Activated CD4-positive, alpha-beta T cell treated with anti-CD3 and anti-CD28 coated beads for 48 hours (primary cell): Measurements from ENCODE around the gene ROBO3.

Experiments used
- DNase-seq: peaks from one replicate; pipeline ENCODE4 v3.0.0-alpha.2; 2020

Gene ROBO3

DNA sequence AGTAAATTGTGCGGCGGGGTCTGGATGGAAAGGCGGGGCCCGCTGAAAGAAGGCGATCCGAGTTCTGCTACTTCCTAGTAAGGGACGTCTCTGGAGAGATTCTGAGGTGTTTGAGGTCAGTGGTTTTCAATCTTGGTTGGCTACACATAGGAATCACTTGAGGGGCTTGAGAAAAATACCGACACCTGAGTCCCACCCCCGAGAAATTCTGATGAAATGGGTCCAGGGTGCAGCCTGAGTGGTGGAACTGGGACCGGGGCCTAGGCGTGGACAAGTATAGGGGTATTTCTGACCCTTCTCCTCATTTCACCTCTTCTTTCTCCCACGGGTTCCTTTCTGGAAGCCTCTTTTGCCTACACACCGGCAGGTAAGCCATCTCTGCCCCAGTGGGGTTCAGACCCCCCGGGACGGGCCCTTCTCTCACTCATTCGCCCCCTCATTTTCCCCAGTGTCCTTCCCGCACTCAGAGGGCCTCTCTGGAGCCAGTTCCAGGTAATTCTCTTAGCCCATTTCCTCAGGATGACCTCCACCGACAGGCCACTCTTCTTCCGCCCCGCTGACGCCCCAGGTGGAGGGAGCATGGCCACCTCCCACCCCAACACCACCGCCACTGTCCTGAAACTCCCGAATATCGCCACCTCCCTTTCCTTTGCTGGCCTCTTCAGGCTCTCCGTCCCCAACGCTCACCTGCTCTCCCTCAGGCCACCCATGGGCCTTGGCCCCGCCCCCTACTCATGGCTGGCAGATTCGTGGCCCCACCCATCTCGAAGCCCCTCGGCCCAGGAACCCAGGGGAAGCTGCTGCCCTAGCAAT is 11.8 kb downstream of the ROBO3 start:
- DNase-seq: no peak

DNA sequence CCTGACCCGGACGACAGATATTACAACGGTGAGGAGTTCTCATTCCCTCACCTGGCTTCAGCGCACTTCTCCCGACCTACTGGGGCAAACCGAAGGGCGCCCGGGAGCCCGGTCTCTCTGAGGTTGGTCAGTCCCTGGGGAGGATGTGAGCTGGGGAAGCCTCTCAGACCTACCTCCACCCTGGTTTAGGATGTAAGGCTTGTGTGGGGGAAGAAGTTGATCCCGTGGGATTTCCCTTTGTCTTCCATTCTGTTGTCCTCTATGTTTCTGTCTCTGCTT is 12.3 kb downstream of the ROBO3 start:
- DNase-seq: no peak

DNA sequence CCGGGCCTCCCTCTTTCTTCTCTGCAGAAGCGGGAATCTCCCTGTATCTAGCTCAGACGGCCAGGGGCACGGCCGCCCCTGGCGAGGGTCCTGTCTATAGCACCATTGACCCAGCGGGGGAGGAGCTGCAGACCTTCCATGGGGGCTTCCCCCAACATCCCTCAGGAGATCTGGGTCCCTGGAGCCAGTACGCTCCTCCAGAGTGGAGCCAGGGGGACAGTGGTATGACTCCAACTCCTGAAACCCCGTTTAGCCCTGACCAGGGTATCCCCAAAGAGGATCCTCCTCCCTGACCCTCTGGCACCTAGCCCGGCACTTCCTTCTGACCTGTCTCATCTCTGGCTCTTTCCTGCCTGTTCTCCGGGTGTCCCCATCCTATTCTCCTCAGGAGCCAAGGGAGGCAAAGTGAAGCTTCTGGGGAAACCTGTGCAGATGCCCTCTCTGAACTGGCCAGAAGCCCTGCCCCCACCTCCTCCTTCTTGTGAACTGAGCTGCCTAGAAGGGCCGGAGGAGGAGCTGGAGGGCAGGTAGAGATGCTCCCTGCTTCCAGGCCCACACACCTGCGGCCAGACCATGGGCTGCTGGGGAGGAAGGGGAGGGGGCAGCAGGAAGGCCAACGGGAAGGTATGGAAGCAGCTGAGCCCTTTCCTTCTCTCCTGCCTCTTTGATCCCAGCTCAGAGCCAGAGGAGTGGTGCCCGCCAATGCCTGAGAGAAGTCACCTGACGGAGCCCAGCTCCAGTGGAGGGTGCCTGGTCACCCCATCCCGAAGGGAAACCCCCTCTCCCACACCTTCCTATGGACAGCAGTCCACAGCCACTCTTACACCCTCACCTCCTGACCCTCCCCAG is 12.9 kb downstream of the ROBO3 start:
- no peak for DNase-seq

DNA sequence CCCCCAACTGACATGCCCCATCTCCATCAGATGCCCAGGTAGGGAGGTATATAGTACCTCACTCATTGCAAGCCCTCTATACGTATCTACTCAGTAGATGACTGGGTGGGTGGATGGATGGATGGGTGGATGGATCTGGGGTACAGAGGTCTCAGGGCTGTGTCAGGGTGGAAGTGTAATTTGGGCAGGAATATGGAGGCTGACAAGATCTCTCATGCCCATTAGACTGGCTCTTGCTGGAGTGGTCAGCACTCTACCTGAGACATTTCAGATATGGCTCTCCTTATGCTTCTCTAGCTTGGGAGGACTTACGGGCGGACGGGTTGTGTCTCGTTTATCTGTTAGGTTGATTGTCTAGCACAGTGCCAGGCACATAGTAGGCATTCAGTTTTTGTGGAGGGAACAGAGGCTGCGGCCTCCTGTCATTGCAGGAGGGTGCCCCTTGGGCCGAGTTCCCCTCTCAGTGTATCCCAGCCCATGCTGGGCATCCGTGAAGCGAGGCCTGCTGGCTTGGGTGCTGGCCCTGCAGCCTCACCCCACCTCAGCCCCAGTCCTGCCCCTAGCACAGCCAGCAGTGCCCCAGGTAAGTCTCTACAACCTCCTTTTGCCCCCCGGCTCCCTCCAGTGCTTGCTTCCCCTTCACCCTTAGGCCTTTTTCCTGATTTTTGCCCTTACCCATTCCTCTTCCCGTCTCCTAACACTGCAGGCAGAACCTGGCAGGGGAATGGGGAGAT is 13.7 kb downstream of the ROBO3 start:
- no peak for DNase-seq

DNA sequence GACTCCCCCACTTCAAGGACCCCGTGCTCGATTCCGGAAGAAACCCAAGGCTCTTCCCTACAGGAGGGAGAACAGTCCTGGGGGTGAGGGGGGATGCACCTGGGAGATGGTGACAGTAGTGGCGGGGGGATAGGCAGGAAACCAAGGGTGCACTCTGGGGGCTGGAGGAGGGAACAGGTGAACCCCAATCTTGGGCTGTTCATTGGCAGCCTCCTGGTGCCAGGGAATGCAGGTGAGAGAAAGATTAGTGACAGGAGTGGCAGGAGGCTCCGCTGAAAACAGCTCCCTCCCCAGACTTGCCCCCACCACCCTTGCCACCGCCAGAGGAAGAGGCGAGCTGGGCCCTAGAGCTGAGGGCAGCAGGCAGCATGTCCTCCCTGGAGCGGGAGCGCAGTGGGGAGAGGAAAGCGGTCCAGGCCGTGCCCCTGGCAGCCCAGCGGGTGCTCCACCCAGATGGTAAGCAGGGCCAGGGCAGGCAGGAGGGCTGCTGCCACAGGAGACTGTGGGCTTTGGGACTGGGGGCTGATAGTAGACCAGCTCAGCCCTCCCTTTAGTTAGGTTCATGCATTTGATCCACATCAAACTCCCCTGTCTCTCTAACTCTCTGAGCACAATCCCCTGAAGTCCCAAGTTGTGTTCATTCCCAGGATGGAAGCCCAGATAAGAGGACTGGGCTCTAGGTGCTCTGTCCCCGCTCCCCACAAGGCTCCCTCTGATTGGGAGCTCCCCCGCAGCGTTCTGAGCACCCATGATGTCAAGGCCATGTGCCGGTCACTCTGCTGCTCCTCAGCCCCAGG is 14.5 kb downstream of the ROBO3 start:
- DNase-seq: no peak

DNA sequence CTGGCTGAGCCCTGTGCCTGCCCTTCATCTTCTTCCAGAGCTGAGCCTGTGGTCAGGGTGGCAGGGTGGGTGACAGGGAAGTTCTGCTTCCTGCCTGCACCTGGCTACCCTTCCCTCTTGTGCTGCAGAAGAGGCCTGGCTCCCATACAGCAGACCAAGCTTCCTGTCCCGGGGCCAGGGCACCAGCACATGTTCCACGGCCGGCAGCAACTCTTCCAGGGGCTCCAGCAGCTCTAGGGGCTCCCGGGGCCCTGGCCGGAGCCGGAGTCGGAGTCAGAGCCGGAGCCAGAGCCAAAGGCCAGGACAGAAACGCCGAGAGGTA is 15.0 kb downstream of the ROBO3 start:
- no peak for DNase-seq

DNA sequence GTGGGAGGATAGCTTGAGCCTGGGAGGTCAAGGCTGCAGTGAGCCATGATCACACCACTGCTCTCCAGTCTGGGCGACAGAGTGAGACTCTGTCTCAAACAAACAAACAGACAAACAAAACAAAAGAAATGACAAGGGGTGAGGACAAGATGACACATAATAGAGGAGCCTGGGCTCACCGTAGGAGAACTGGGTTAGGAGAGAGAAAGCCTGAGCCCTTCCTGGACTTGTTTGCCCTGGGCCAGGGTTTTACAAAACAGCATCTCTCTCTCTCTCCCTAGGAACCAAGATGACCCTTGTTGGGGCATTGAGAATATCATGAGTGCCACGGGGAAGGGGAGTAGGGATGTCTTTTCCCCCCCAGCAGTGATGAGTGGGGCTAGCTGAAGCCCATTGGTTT is 15.7 kb downstream of the ROBO3 start:
- no peak for DNase-seq

DNA sequence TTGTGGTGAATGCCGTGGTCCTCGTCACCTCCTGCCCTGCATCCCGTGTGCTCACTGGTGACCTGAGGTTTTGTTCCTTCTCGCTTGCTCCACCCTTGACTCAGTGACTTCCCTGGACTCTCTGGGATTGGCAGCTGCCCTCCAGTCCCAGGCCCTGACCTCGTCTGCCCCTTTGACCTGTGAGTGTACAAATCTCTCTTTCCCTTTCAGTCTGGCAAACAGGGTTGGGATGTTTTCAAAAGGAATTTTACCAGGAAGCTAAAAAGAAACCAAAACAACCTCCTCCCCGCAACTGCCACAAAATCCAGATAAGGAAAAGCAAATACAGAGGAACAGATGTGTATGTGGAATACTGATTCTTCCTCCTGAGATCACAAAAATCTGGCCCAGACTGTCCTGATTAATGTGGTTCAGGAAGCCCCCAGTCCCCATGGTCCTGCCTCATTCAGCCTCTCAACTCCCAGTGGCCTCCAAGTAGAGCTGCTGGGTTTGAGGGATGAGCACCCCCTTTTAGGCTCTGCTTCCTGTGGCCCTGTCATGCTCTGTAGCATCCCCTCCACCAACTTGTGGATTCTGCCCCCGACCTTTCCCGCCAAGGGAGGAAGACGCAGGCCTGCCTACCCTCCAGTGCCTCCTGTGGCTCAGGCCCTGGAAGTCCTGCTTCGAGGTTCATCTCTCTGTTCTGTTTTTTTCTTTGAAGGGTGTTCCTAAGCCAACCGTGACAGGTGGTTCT is 17.3 kb downstream of the ROBO3 start:
- DNase-seq: no peak

DNA sequence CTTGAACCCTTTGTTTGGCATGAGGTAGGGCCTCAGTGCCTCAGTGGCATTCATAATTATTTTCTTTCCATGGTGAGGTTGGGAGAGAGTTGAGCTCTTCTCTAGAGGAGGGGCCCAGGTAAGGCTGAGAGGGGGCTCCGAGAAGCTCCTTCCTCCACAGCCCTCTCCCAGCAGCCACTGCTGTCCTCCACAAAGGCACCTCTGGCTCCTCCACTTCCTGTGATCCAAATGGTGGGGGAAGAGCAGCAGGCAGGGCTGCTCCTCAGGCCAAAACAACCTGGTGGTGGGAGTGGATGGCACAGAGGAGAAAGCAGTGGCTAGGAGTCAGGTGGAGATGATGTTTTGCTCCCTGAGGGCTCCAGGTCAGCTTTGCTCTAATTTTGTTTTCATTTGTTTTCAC is 19.1 kb downstream of the ROBO3 start:
- DNase-seq: no peak

DNA sequence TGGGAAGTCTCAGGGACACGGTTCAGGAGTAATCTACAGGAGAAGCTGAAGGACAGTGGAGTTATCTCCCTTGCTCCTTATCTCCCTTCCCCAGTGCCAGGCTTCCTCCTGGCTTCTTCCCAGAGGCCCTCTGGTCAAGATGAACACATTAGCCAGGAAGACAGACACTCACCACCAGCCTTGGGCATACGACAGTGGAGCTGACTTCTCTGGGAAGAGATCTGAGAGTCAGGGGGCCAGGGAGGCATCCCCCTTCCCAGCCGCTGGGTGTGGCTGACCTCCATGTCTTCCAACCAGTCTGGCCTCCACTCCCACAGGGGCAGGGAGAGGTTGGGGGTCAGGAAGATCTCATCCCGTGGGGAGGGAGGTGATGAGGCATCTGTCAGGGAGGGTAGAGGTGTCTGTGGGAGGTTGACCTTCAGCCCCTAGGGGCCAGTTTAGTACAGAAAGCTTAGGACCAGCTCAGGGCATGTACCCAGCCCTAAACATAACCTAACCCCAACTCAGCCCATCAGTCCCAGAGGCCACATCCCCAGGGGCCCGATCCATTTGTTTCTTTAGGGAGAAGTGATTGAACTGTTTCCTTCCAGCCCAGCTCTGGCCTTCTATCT is 19.7 kb downstream of the ROBO3 start:
- DNase-seq: no peak

DNA sequence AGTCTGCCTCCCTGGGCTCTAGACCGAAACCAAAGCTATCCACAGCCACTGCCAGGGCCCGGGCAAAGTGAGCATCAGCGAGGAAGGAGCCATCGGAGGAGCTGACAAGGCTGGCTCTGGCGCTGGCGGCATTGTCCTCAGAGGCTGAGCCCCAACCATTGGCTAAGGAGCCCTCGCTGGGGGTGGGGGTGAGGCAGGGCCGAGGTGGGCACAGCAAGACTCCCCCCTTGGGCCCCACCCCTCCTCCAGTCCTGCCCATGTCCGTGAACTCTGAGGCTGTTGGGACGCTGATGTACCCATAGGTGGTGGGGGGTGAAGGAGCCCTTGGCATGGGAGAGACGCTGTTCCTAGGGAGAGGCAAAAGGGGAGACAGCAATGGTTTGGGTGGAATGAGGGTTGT is 21.2 kb downstream of the ROBO3 start:
- DNase-seq: no peak

DNA sequence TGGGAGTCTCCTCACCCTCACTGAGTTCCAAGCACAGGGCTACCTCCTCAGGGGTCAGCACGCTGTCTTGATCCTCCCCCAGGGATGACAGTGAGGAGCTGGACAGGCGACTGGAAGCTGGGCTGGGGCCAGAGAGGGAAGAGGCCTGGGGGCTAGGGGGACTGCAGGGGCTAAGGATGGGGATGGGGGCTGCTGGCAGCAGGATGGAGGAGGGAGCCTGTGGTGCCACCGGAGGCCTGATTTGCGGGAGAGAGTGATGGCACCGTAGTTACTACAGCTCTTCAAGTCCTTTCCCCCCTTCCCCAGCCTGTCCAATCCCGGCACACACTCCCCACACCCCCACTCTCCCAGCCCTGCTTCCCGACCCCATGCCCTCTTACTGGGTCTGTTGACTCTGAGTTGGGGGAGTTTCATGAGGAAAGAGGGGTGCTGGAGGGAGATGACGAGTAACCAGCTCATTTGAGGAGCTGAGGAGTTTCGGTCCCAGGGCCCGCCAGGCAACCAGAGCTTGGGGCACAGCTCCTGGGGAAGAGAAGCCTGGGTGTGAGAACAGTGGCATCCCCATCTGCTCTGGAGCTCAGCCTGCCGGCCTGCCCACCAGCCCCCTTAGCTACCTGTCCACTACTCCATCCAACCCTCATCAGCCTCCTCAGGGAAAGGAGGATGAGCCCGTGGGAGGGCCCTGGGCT is 21.9 kb downstream of the ROBO3 start:
- no peak for DNase-seq

DNA sequence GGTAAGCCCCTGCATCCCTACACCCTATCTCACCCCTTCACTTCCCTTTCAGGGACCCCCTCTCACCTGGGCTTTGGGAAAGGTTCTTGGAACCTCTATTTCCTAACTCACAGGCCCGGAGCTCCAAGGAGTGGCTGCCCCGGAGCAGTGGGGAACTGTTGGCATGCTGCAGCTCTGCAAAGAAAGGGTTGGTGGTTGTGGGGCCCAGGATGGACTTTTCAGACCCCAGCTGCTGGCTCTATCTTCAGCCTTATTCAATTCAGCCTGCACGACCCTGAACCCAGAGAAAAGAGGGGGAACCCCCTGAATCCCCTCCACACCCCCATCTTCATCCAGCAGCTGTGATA is 22.4 kb downstream of the ROBO3 start:
- no peak for DNase-seq

DNA sequence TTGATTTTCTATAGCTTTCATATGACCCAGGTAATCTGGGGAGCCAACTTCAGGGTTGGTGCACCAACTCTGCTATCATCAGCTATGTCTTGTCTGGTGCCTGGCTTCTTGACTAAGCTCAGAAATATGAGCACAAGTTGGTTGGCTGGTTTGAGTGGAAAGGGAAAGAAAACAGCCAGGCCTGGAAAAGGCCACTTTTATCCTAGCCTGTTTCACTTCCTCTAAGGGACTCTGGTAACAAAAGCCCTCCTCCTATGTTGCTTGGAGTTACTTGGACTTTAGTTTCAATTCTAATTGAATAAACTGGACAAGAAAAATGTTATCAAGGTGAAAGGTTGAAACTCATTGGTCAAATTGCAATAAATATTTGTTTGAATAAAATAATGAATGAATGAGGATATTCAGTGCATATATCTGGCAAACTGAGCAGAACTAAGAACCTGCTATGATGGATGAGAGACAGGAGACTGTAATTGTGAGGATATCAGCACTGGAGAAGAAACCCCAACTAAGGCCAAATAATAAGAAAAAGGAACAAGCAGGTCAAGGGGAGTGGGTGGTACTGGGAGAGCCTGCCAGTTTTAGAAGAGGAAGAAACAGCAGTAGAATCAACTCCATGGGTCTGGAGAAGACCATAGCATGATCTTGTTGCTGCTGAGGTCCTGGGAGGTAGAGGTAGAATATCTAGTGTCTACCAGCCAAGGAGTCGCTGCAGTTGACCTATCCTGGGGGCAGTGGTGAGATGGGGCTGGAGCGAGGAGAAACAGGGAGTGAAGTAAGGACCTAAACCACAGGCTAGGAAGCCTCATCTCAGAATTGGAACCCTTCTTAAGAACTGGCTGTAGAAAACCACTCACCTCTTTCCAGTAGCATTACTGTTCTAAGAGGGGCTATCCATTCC is 24.2 kb downstream of the ROBO3 start:
- DNase-seq: no peak

DNA sequence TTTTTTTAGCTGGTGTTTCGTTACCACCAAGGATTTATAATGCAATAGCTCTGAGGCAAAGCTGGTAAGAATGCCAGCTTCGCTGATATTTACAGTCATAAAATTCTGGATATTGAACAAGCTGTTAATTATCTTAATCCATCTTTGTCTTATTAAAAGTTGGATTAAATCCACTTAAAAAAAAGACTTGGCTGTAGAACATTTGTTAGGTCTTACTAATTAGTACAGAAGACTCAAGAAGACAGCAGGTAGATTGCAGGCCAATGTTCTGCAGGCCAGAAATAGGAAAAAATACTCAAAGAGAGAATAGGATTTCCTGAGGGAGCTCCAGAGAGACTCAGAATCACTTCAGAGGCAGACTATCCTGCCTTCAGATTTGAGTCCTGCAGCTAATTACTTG is 24.9 kb downstream of the ROBO3 start:
- DNase-seq: no peak

DNA sequence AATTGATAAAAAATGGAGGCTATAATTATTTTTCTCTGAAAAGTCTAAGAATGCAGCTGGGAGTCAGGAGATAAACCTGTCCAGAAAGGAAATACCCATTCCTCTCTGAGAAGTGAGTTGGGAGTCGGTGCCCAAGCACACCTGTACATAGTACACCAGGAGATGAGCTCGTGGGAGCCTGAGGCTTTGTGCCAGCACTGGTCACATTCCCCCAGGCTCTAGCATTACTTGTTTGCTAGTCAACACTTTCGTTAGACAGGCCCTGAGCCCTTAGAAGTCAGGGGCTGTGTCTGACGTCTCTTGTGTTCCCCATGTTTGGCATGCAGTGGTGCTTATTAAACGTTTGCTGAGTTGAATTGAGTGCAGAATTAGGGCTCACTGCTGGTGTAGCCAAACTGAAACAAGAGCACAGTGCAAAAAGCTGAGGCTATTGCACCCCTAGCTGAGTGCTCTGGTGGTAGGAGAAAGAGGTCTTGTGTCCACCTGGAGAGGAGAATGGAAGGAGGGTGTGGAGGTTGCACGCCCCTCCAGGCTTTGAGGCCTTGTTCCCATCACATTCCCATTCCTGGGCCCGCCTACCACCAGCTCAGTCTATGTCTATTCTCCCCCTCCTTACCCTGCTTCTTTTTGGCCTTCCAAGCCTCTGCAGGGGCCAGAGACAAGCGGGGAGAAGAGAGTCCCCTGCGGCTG is 25.6 kb downstream of the ROBO3 start:
- DNase-seq: no peak

DNA sequence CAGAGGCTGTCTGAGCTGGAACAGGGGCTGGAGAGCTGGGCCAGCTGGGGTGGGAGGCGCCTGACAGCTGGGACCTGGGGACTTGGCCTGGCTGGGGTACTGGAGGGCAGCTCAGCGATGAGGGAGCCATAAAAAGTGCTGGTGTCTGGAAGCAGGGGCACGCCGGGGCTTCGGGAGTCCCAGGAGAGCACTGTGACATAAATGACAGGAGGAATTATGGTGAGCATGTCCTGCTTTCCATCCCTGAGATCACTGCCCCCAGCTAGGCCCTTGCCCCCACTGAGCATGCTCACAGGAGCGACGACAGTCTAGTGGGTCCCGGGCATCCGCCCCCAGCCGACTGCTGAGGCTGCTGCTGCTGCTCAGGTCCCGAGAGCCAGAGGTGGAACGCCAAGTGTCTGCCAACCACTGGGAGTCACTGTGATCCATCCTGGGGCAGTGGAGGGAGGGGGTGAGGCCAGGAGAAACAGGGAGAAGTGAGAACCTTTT is 26.2 kb downstream of the ROBO3 start:
- no peak for DNase-seq

DNA sequence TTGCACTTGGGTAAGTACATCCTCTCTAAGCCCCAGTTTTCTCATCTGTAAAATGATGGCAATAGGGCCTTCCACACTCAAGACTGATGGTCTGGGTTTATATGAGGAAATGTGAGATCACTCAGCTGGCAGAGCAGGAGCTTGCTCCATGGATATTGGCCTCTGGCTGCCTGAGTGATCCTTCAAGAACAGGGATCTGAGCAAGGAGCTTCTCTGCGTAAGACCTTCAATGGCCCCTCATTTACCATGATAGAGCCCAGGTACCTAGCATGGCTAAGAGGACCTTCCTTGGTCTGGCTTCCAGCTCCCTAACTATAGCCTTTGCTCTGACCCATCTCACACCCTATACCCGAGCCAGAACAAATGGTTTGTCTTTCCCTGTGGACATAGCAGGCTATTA is 26.9 kb downstream of the ROBO3 start:
- DNase-seq: no peak

DNA sequence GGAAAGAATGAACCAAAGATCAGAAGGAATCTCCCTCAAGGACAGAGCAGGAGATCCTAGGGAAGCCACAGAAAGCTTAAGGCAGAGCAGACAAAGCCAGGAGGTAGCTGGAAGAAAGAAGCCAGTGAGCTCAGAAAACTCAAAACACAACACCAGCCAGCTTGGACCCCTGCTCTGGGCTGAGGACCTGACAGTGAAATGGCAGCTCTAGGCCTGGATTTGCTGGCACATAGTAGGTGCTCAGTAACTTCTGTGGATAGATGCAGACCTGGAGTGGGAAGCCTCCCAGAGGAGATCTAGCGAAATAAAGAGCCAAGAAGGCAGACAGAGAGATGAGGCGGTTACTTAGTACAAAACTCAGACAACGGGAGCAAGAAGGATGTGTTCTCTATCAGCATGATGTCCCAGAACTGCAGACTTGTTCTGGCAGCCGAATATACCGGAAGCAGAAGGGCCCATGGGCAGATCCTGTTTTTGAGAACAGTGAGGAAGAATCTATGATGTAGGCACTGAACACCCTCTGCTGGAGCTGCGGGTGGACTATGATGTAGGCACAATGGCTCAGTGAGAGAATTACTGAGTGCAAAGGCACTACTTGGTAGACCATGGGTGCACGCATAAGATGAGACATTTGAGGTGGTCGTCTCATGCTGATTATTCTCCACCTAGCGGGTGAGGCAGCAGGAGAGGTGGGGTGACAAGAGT is 27.7 kb downstream of the ROBO3 start:
- DNase-seq: no peak
